HEK293T (cell line): ENCODE data around the gene TIMELESS.

Experiments used
- CTCF ChIA-PET: fragments of 350-600 bp; formaldehyde crosslinking; extraction: SDS; loops from one replicate; lab custom pipeline; 2021; ENCODE audit warnings: antibody characterized with exemption, inconsistent platforms; lab: Yijun Ruan, JAX
- POLR2A ChIA-PET: fragments of 350-600 bp; formaldehyde crosslinking; extraction: SDS; loops from one replicate; lab custom pipeline; 2020; ENCODE audit warnings: antibody characterized with exemption, inconsistent platforms; lab: Yijun Ruan, JAX
- DNase-seq: peaks from one replicate; pipeline ENCODE4 v3.0.0; 2012; ENCODE audit warnings: mixed read lengths; ENCODE audit errors: extremely low spot score
- ARNT ChIP-seq: fragments of 450-650 bp; IDR thresholded peaks from 2 replicates; pipeline ENCODE4 v1.6.1; 2017; ENCODE audit warnings: mild to moderate bottlenecking
- BHLHE40 ChIP-seq: fragments of 450-650 bp; IDR thresholded peaks from 2 replicates; pipeline ENCODE4 v1.6.1; 2016; ENCODE audit warnings: mild to moderate bottlenecking, moderate library complexity, borderline replicate concordance
- CTBP1 ChIP-seq: fragments of 450-650 bp; IDR thresholded peaks from 2 replicates; pipeline ENCODE4 v1.6.1; 2016; ENCODE audit warnings: borderline replicate concordance
- ELF4 ChIP-seq: fragments of 450-650 bp; IDR thresholded peaks from 2 replicates; pipeline ENCODE4 v1.6.1; 2017; ENCODE audit warnings: antibody characterized with exemption
- FOXA1 ChIP-seq: fragments of 450-650 bp; IDR thresholded peaks from 2 replicates; pipeline ENCODE4 v1.6.1; 2016; ENCODE audit warnings: mild to moderate bottlenecking
- FOXK2 ChIP-seq: fragments of 450-650 bp; IDR thresholded peaks from 2 replicates; pipeline ENCODE4 v1.6.1; 2016; ENCODE audit warnings: mild to moderate bottlenecking
- FOXM1 ChIP-seq: fragments of 450-650 bp; IDR thresholded peaks from 2 replicates; pipeline ENCODE4 v1.6.1; 2017; ENCODE audit warnings: mild to moderate bottlenecking, borderline replicate concordance
- HDGF ChIP-seq: fragments of 450-650 bp; IDR thresholded peaks from 2 replicates; pipeline ENCODE4 v1.6.1; 2017; ENCODE audit warnings: antibody characterized with exemption, borderline replicate concordance
- L3MBTL2 ChIP-seq: fragments of 450-650 bp; conservative IDR thresholded peaks from 2 replicates; pipeline ENCODE4 v1.6.1; 2016; ENCODE audit warnings: mild to moderate bottlenecking
- LEF1 ChIP-seq: fragments of 450-650 bp; IDR thresholded peaks from 2 replicates; pipeline ENCODE4 v1.6.1; 2017; ENCODE audit warnings: mild to moderate bottlenecking, borderline replicate concordance
- NFRKB ChIP-seq: fragments of 450-650 bp; IDR thresholded peaks from 2 replicates; pipeline ENCODE4 v1.6.1; 2016; ENCODE audit warnings: mild to moderate bottlenecking, moderate library complexity
- PKNOX1 ChIP-seq: fragments of 450-650 bp; IDR thresholded peaks from 2 replicates; pipeline ENCODE4 v1.6.1; 2016
- SP1 ChIP-seq: fragments of 450-650 bp; IDR thresholded peaks from 2 replicates; pipeline ENCODE4 v1.6.1; 2017
- SUZ12 ChIP-seq: fragments of 450-650 bp; IDR thresholded peaks from 2 replicates; pipeline ENCODE4 v1.6.1; 2016; ENCODE audit warnings: mild to moderate bottlenecking
- TARDBP ChIP-seq: fragments of 450-650 bp; IDR thresholded peaks from 2 replicates; pipeline ENCODE4 v1.6.1; 2016
- ZNF384 ChIP-seq: fragments of 450-650 bp; IDR thresholded peaks from 2 replicates; pipeline ENCODE4 v1.6.1; 2016

TIMELESS gene

GRCh38 chr12:56468216-56469006 is 19.2 kb upstream of the TIMELESS start, which contains the start of gene SPRYD4:
SPRYD4 (plus strand) TSS chr12:56468578; CDS start chr12:56468592, 14 bp downstream.
- ChIA-PET CTCF (no interaction called here), POLR2A (interaction anchor here (0.6 to 3.3 kb wide), 11 partner anchors 9 to 153 kb away, joined by 3 to 14 read pairs (median 3); partner anchors contain the start of genes CNPY2, STAT2 and TIMELESS)
- TF ChIP-seq HDGF: no peak
- TF ChIP-seq NFRKB: peak; percentile 86
- TF ChIP-seq CTBP1: no peak
- TF ChIP-seq L3MBTL2: peak; percentile 93
- TF ChIP-seq SP1: no peak
- peak; percentile 46 for TF ChIP-seq ELF4
- no peak for TF ChIP-seq SUZ12
- peak; percentile 96 for DNase-seq

- CTCF ChIA-PET: interaction anchor here (2.0 kb wide), 1 partner anchor 273 kb away, joined by 4 read pairs; the partner anchor contains the start of gene SMARCC2
- POLR2A ChIA-PET: interaction anchor here (2.1 to 6.1 kb wide), 2 partner anchors 13 to 24 kb away, joined by 5 to 68 read pairs; partner anchors contain the start of gene TIMELESS
- no peak for DNase-seq
- TF ChIP-seq ARNT: no peak
- no peak for TF ChIP-seq BHLHE40
- TF ChIP-seq SP1: no peak
- no peak for TF ChIP-seq LEF1
- TF ChIP-seq FOXK2: no peak
- no peak for TF ChIP-seq TARDBP
- no peak for TF ChIP-seq SUZ12
- TF ChIP-seq ZNF384: no peak
- no peak for TF ChIP-seq FOXA1
Measured at GRCh38 chr12:56462565-56462964, 13.3 kb upstream of the TIMELESS start.

GRCh38 chr12:56461235-56462159 is 12.3 kb upstream of the TIMELESS start:
- ChIA-PET POLR2A (interaction anchor here (0.6 to 6.1 kb wide), 4 partner anchors 9 to 145 kb away, joined by 3 to 68 read pairs (median 3); partner anchors contain the start of genes PAN2 and TIMELESS), CTCF (interaction anchor here (0.6 to 2.0 kb wide), 2 partner anchors 272 to 414 kb away, joined by 3 to 4 read pairs; partner anchors contain the start of gene SMARCC2)
- no peak for DNase-seq
- TF ChIP-seq ZNF384 (no peak), BHLHE40 (no peak), FOXK2 (no peak), SP1 (no peak), LEF1 (no peak), TARDBP (no peak), ELF4 (no peak), PKNOX1 (no peak), NFRKB (no peak), ARNT (no peak), CTBP1 (no peak), FOXM1 (no peak), HDGF (no peak), L3MBTL2 (no peak), FOXA1 (no peak), SUZ12 (no peak)

- TF ChIP-seq FOXA1 (no peak), FOXM1 (no peak), L3MBTL2 (no peak), SP1 (no peak), ARNT (no peak), PKNOX1 (no peak), NFRKB (no peak), SUZ12 (no peak), ELF4 (no peak), HDGF (no peak), FOXK2 (no peak), BHLHE40 (no peak), TARDBP (no peak), ZNF384 (no peak)
- no peak for DNase-seq
- POLR2A ChIA-PET: interaction anchor here (0.6 to 6.1 kb wide), 3 partner anchors 9 to 767 kb away, joined by 3 to 68 read pairs (median 3); partner anchors contain the start of genes STAT2 and TIMELESS
- CTCF ChIA-PET: no interaction called here
Measured at GRCh38 chr12:56457817-56458216, 8.6 kb upstream of the TIMELESS start.

- POLR2A ChIA-PET: interaction anchor here (0.9 to 1.5 kb wide), 2 partner anchors 121 to 138 kb away, joined by 4 to 5 read pairs; partner anchors contain the start of genes CNPY2 and PAN2
- no peak for TF ChIP-seq HDGF
- TF ChIP-seq CTBP1: no peak
- no peak for TF ChIP-seq FOXM1
- TF ChIP-seq ZNF384: no peak
- no peak for TF ChIP-seq FOXK2
- CTCF ChIA-PET: interaction anchor here (0.8 kb wide), 1 partner anchor 10 kb away, joined by 5 read pairs; no protein-coding TSS in a partner anchor
- no peak for DNase-seq
Measured at GRCh38 chr12:56454557-56454956, 5.3 kb upstream of the TIMELESS start, which contains the start of gene MIP. MIP (minus strand) TSS chr12:56454657; CDS start chr12:56454613, 44 bp downstream.
